HG03045 (cell line): ENCODE measurements around the gene S100A3.
"Not testable (repeated sequence)": the region's sequence is repeated elsewhere in the genome, so short reads cannot be mapped to it uniquely, and the experiment has no call there.

Experiments
- ATAC-seq: cut with Tn5 transposase; IDR thresholded peaks from one replicate; pipeline ENCODE4 v1.9.1; 2021; ENCODE audit warnings: mild to moderate bottlenecking, moderate library complexity; ENCODE audit not compliant: unreplicated experiment

Gene S100A3

GRCh38 chr1:153536012-153536670 is 12.9 kb downstream of the S100A3 start:
- ATAC-seq = peak; percentile 44

- peak; percentile 6 for ATAC-seq
These were observed 13.6 kb downstream of the S100A3 start, which contains the start of gene S100A6 for GRCh38 chr1:153535242-153536011. S100A6 (minus strand) TSS chr1:153535991; CDS start chr1:153535339, 652 bp downstream.

GRCh38 chr1:153534925-153535241 is 14.2 kb downstream of the S100A3 start:
- no peak for ATAC-seq

- no peak for ATAC-seq
These were observed 14.7 kb downstream of the S100A3 start for GRCh38 chr1:153534226-153534924.

- no peak for ATAC-seq
These were observed 15.3 kb downstream of the S100A3 start for GRCh38 chr1:153533689-153534201.

- no peak for ATAC-seq
These were observed 16.1 kb downstream of the S100A3 start for GRCh38 chr1:153532769-153533599.

- no peak for ATAC-seq
These were observed 16.9 kb downstream of the S100A3 start for GRCh38 chr1:153532181-153532580.

GRCh38 chr1:153531638-153532037 is 17.4 kb downstream of the S100A3 start:
- no peak for ATAC-seq

GRCh38 chr1:153527683-153528040 is 21.4 kb downstream of the S100A3 start:
- ATAC-seq = no peak

GRCh38 chr1:153527023-153527682 is 21.9 kb downstream of the S100A3 start:
- no peak for ATAC-seq

- ATAC-seq = no peak
These were observed 22.9 kb downstream of the S100A3 start for GRCh38 chr1:153526132-153526543.

- ATAC-seq = no peak
These were observed 23.9 kb downstream of the S100A3 start for GRCh38 chr1:153525088-153525728.

GRCh38 chr1:153522353-153523048 is 26.6 kb downstream of the S100A3 start:
- ATAC-seq = not testable (repeated sequence)

GRCh38 chr1:153521808-153522207 is 27.2 kb downstream of the S100A3 start:
- not testable (repeated sequence) for ATAC-seq

GRCh38 chr1:153520818-153521476 is 28.1 kb downstream of the S100A3 start:
- ATAC-seq = no peak

- not testable (repeated sequence) for ATAC-seq
These were observed 28.8 kb downstream of the S100A3 start for GRCh38 chr1:153520137-153520691.

GRCh38 chr1:153519242-153519641 is 29.8 kb downstream of the S100A3 start:
- no peak for ATAC-seq
